ENCODE measurements around the gene ACBD6.

Gene ACBD6

DNA sequence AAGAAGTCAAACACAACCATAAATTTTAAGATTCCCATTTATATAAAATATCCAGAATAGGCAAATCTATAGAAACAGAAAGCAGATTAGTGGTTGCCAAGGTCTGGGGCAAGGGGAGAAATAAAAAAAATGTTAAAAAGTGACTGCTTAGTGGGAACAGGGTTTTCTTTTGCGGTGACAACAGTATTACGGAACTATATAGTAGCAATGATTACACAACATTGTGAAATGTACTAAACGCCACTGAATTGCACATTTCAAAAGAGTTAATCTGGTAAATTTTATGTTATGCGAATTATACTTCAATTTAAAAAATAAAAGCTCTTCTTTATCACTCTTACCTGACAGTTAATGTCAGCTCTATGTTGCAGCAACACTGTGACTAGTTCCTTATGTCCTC is 105.2 kb downstream of the ACBD6 start:
- no peak for TF ChIP-seq POLR2A (IDR thresholded peaks at IDR 0.05; ENCODE audit: low read length)
- no peak for TF ChIP-seq GATA1 (IDR thresholded peaks at IDR 0.05; ENCODE audit: low read depth, low read length)
- DNase-seq = no peak

DNA sequence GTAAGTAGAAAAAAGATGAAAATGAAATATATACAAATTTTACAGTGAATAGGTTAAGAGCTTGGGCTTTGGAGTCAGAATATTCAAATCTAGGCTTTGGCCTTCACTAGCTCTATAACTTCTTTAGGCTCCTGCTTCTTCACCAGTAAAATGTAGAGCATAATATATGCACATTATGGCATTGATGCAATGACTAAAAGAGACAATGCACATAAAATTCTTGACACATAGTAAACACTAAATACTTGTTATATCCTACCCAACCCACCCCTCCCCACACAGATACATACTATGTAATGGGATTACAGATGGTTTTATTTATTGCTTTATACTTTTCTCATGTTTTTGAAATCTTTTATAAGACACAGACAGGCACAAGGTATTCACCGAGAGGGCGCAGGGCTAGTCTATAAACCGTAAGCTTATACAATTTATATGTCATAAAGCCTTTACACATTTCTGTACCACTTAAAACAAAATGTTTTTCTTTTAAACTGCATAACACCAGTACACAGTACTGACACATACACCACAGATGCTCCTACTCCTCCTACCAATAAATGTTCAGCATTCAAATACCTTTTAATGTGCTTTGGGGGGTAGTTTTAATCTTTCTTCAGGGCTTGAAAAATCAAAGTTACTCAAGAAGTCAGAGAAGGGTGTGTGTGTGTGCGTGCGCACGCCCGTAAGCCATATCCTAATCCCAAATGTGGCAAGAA is 109.8 kb downstream of the ACBD6 start:
- TF ChIP-seq GATA1 (IDR thresholded peaks at IDR 0.05; ENCODE audit: low read depth, low read length) (no peak), POLR2A (IDR thresholded peaks at IDR 0.05; ENCODE audit: low read length) (no peak)
- DNase-seq = no peak

DNA sequence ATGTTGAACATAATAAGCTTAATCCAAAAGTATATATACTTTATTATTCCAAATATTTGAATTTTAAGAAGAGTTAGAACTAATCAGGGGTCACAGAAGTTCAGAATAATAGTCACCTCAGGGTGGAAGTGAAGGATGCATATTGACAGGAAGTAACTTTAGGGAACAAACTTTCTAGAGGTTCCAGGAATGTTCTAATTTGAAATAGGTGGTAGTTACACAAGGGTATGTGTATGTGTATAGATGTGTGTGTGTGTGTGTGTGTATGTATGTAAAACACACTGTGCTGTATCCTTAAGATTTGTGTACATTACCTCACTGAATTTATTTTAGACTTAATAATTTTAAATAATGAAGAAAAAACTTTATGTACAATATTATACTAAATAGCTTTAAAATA is 110.4 kb downstream of the ACBD6 start:
- no peak for DNase-seq

DNA sequence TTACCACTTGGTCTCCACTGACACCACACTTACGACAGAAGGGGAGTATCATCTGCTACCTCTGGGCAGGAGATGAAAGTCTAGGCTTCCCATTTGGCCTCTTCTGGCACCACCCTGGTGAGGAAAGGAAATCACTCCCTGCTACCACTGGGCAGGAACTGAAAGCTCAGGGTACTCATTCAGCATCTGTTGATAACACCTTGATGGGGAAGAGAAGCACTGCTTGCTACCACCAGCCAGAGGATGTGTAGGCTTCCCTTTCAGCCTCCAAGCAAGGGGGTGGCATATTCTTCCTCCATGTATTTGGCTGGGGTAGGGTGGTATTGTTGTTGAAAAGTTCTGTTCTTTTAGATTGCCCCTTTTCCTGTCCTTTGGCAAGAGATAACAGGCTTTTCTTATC is 115.0 kb downstream of the ACBD6 start:
- DNase-seq = no peak
- no peak for TF ChIP-seq POLR2A (IDR thresholded peaks at IDR 0.05; ENCODE audit: low read length)
- TF ChIP-seq GATA1 (IDR thresholded peaks at IDR 0.05; ENCODE audit: low read depth, low read length) = no peak

More for the DNA sequence above, 110.4 kb downstream of the ACBD6 start:
- no peak for TF ChIP-seq POLR2A (IDR thresholded peaks at IDR 0.05; ENCODE audit: low read length)
- no peak for TF ChIP-seq GATA1 (IDR thresholded peaks at IDR 0.05; ENCODE audit: low read depth, low read length)

DNA sequence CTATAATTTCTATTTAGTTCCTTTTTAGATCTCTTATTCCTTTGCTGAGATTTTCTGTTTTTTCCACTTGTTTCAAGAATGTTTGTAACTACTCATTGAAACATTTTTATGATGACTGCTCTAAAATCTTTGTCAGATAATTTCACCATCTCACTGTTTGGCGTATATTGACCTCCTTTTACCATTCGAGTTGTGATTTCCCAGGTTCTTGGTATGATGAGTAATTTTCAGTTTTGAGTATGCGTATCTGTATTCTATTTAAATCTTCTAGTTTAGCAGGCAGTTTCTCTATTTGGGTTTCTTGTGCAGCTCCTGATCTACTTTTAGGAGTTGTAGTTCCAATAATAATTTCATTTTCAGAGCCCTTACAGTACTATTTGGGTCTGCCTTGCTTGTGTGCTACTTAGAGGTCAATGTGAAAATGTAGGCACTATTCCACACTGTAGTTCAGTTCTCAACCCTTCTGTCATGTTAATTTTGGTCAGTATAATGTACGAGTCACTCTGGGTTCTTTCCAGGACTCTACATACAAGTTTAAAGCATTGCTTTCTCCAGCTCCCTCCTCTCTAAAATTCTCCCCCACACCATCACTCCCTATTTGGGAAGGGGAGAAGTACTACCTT is 115.5 kb downstream of the ACBD6 start:
- TF ChIP-seq GATA1 (IDR thresholded peaks at IDR 0.05; ENCODE audit: low read depth, low read length) = no peak
- no peak for TF ChIP-seq POLR2A (IDR thresholded peaks at IDR 0.05; ENCODE audit: low read length)
- DNase-seq = no peak

DNA sequence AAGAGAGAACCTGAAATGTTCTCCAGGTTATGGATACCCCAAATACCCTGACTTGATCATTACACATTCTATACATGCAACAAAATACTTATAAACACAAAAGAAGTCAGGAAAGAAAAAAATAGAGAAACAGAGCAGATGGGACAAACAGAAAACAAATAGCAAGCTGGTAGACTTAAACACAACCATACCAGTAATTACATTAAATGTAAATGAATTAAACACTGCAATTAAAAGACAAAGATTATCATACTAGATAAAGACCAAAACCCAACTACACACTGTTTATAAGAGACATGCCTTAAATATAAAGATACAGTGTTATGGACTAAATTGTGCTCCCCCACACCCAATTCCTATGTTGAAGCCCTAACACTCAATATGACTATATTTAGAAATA is 117.2 kb downstream of the ACBD6 start:
- TF ChIP-seq POLR2A (IDR thresholded peaks at IDR 0.05; ENCODE audit: low read length) = no peak
- no peak for TF ChIP-seq GATA1 (IDR thresholded peaks at IDR 0.05; ENCODE audit: low read depth, low read length)
- no peak for DNase-seq

DNA sequence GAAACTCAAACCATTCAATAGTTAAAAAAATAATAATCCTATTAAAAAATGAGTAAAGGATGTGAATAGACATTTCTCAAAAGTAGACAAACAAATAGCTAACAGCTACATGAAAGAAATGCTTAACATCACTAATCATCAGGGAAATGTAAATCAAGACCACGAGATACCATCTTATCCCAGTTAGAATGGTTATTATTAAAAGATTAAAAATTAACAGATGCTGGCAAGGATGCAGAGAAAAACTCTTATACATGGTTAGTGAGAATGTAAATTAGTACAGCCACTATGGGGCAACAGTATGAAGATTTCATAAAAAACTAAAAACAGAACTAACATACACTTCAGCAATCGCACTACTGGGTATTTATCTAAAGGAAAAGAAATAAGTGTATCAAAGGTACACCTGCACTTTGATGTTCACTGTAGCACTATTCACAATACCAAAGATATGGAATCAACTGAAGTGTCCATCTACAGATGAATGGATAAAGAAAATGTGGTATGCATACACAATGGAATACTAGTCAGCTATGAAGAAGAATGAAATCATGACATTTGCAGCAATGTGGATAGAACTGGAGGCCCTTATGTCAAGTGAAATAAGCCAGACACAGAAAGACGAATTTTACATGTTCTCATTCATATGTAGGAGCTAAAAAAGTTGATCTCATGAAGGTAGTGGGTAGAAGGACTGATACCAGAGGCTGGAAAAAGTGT is 117.9 kb downstream of the ACBD6 start:
- DNase-seq = no peak
- no peak for TF ChIP-seq GATA1 (IDR thresholded peaks at IDR 0.05; ENCODE audit: low read depth, low read length)
- TF ChIP-seq POLR2A (IDR thresholded peaks at IDR 0.05; ENCODE audit: low read length) = no peak

DNA sequence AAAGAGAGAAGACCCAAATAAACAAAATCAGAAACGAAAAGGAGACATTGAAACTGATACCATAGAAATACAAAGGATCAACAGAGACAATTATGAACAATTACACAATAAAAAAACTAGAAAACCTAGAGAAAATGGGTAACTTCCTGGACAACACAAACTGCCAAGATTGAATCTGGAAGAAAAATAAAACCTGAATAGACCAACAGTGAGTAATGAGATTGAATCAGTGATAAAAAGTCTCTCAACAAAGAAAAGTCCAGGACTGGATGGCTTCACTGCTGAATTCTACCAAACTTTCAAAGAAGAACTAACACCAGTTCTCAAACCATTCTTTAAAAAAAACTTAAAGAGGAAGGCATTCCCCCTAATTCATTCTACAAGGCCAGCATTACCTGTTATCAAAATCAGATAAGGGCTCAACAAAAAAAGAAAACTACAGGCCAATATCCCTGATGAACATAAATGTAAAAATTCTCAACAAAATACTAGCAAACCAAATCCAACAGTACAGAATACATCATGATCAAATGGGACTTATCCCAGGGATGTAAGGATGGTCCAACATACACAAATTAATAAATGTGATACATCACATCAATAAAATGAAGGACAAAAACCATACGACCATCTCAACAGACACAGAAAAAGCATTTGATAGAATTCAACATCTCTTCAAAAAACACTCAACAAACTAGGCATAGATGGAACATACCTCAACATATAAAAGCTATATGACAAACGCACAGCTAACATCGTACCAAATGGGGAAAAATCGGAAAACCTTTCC is 119.9 kb downstream of the ACBD6 start:
- no peak for DNase-seq

DNA sequence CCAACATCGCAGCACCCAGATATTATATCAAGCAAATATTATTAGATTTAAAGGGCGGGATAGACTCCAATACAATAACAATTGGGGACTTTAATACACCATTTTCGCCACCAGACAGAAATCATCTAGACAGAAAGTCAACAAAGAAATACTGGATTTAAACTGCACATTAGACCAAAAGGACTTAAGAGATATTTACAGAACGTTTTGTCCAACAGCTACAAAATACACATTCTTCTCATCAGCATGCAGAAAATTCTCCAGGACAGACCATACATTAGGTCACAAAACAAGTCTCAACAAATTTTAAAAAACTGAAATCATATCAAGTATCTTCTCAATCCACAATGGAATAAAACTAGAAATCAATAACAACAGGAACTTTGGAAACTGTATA is 121.2 kb downstream of the ACBD6 start:
- TF ChIP-seq POLR2A (IDR thresholded peaks at IDR 0.05; ENCODE audit: low read length) (no peak), GATA1 (IDR thresholded peaks at IDR 0.05; ENCODE audit: low read depth, low read length) (no peak)
- DNase-seq = no peak

More for the DNA sequence above, 119.9 kb downstream of the ACBD6 start:
- TF ChIP-seq GATA1 (IDR thresholded peaks at IDR 0.05; ENCODE audit: low read depth, low read length) = no peak

DNA sequence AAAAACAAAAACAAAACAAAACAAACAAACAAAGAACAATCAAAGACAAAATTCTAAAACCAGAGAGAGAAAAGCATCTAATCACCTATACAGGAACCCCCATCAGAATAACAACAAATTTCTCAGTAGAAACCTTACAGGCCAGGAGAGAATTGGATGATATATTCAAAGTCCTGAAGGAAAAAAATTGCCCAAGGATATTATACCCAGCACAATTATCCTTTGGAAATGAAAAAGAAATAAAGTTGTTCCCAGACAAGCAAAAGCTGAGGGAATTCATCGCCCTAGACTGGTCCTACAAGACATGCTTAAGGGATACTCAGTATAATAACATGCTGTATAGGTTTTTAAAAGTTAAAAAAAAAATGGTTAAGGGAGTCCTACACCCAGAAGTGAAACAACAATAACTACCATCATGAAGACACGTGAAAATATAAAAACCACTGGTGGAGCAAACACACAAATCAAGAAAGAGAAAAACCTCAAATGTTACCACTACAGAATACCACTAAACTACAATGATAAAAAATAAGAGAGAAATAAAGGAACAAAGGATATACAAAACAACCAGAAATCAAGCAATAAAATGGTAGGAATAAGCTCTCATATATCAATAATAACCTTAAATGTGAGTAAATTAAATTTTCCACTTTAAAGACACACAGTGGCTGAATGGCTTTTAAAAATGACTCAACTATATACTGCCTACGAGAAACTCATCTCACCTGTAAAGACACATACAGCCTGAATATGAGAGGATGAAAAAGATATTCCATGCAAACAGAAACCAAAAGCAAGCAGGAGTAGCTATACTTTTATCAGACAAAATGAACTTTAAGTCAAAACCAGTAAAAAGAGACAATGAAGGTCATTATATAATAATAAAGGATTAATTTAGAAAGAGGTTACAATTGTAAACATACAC is 121.9 kb downstream of the ACBD6 start:
- TF ChIP-seq POLR2A (IDR thresholded peaks at IDR 0.05; ENCODE audit: low read length) (no peak), GATA1 (IDR thresholded peaks at IDR 0.05; ENCODE audit: low read depth, low read length) (no peak)
- no peak for DNase-seq

DNA sequence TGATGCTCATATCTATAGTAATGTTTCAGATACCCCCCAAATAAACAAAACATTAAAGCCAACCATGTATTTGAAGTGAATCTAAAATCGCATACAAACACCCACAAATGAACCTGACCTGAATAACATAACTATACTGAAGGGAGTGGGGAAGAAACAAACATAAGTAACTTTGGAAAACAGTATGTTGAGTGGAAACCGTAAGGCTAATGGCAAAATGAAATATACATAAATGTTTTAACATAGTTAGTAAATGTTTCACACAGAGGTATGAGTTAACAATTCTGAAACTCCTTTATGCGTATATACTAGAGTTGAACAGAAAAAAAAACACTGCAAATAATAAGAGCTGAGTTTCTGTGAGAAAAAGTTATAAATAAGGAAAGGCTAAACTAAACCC is 125.6 kb downstream of the ACBD6 start:
- DNase-seq = no peak
- TF ChIP-seq POLR2A (IDR thresholded peaks at IDR 0.05; ENCODE audit: low read length) (no peak), GATA1 (IDR thresholded peaks at IDR 0.05; ENCODE audit: low read depth, low read length) (no peak)

DNA sequence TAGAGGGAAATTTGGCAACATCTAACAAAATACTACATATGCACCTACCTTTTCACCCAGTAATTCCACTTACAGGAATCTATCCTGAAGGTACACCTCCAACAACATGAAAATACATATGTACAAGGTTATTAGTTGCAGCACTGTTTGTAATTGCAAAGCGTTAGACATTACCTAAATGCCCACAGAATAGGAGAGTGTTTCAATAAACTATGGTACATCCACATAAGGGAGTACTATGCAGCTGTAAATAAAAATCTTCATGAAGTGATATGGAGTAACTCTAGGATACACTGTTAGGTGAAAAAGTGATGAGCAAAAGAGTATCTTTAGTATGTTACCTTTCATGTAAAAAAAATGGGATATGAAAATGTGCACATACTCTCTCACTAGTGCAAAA is 126.1 kb downstream of the ACBD6 start:
- TF ChIP-seq GATA1 (IDR thresholded peaks at IDR 0.05; ENCODE audit: low read depth, low read length) (no peak), POLR2A (IDR thresholded peaks at IDR 0.05; ENCODE audit: low read length) (no peak)
- DNase-seq = no peak

DNA sequence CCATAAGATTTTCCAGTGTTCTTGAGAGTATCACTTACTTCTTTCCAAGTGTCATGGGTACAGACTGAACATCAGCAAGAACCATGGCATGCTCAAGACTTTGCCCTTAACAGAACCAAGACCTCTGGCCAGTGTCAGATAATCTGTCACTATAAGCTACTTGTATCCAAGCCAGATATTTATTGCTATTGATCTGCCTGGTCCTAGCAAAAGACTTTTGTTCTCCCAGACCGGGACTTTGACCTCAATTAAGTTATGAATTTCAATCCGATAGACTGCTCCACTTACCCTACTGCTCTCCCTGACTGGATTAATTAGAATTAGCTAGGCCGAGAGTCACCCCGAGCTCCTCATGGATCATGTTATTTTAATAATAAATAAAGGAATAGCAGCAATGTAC is 129.6 kb downstream of the ACBD6 start:
- TF ChIP-seq GATA1 (IDR thresholded peaks at IDR 0.05; ENCODE audit: low read depth, low read length) (no peak), POLR2A (IDR thresholded peaks at IDR 0.05; ENCODE audit: low read length) (no peak)
- no peak for DNase-seq

Data from erythroblast (primary cell).